RWPE1 (cell line): ENCODE measurements around the gene GADD45G.
A peak's percentile ranks its signal among the peaks of the same experiment; 100 is the strongest.

Experiments
- CTCF ChIA-PET: fragments of 350-600 bp; sonication (Branson Sonifier 250); formaldehyde crosslinking; extraction: SDS; loops from one replicate; lab custom pipeline; 2021; lab: Yijun Ruan, JAX
- POLR2A ChIA-PET: fragments of 400-600 bp; formaldehyde crosslinking; extraction: SDS; loops from one replicate; lab custom pipeline; 2020; ENCODE audit warnings: antibody characterized with exemption; ENCODE audit not compliant: low non-redundant PET; lab: Yijun Ruan, JAX
- DNase-seq: peaks from one replicate; pipeline ENCODE4 v3.0.0; 2012; ENCODE audit warnings: low spot score
- H3K27ac ChIP-seq: fragments of 450-650 bp; 2 replicates; pipeline ENCODE4 v1.5.1; 2017
- TF ChIP-seq, protein P1 (sequence below): fragments of 450-650 bp; conservative IDR thresholded peaks from 2 replicates; pipeline ENCODE4 v1.5.1; 2017; ENCODE audit warnings: low read depth, mild to moderate bottlenecking

The GADD45G gene

DNA sequence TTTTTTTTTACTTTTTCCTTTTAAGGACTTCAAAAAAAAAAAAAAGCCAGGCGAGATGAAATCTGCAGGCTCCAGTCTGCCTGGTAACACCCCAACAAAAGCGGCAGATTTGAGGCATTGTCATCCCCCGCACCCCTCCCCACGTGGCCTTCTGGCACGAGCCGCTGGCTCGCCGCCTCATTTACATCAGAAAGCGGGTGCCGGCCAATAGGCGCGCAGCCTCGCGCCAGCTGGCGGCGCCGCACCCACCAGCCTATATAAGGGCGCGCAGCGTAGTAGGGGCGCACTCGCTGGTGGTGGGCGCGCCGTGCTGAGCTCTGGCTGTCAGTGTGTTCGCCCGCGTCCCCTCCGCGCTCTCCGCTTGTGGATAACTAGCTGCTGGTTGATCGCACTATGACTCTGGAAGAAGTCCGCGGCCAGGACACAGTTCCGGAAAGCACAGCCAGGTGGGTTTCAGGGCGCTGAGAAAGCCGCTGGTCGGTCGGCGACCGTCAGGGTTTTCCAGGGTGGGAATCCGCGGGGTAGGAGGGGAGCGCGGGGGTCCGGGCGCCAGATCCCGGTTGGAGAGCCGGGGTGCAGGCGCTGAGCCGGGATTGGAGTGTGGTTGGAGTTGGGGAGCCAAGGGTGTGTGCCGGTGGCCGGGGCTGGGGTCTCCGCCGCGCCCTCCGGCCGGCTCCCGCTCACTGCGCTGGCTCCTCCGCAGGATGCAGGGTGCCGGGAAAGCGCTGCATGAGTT is at the start of gene GADD45G:
Gene GADD45G, plus strand, starts transcription at position 284 of the 736 bp plus-strand sequence. Its CDS starts 110 bp downstream, at position 394.
- TF ChIP-seq, protein P1, sequence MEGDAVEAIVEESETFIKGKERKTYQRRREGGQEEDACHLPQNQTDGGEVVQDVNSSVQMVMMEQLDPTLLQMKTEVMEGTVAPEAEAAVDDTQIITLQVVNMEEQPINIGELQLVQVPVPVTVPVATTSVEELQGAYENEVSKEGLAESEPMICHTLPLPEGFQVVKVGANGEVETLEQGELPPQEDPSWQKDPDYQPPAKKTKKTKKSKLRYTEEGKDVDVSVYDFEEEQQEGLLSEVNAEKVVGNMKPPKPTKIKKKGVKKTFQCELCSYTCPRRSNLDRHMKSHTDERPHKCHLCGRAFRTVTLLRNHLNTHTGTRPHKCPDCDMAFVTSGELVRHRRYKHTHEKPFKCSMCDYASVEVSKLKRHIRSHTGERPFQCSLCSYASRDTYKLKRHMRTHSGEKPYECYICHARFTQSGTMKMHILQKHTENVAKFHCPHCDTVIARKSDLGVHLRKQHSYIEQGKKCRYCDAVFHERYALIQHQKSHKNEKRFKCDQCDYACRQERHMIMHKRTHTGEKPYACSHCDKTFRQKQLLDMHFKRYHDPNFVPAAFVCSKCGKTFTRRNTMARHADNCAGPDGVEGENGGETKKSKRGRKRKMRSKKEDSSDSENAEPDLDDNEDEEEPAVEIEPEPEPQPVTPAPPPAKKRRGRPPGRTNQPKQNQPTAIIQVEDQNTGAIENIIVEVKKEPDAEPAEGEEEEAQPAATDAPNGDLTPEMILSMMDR, result no peak
- H3K27ac ChIP-seq, result peak within 1 kb of the TSS; percentile 50
- CTCF ChIA-PET, result interaction anchor here (0.6 to 5.8 kb wide), 5 partner anchors 11 to 577 kb away, joined by 3 to 116 read pairs (median 3); no protein-coding TSS in a partner anchor
- peak; percentile 93 for DNase-seq
- POLR2A ChIA-PET, result interaction anchor here (0.6 kb wide), 1 partner anchor 26 kb away, joined by 3 read pairs; no protein-coding TSS in a partner anchor

GRCh38 chr9:89555036-89555415 is 49.8 kb upstream of the GADD45G start:
- ChIA-PET POLR2A (no interaction called here), CTCF (no interaction called here)
- no peak for DNase-seq
- no peak overlapping the region for H3K27ac ChIP-seq
- TF ChIP-seq, protein P1, result no peak

- POLR2A ChIA-PET, result interaction anchor here (0.5 kb wide), 1 partner anchor 11 kb away, joined by 3 read pairs; no protein-coding TSS in a partner anchor
- peak overlapping the region; percentile 52 for H3K27ac ChIP-seq
Observed at GRCh38 chr9:89555451-89556375, 49.1 kb upstream of the GADD45G start.

DNA sequence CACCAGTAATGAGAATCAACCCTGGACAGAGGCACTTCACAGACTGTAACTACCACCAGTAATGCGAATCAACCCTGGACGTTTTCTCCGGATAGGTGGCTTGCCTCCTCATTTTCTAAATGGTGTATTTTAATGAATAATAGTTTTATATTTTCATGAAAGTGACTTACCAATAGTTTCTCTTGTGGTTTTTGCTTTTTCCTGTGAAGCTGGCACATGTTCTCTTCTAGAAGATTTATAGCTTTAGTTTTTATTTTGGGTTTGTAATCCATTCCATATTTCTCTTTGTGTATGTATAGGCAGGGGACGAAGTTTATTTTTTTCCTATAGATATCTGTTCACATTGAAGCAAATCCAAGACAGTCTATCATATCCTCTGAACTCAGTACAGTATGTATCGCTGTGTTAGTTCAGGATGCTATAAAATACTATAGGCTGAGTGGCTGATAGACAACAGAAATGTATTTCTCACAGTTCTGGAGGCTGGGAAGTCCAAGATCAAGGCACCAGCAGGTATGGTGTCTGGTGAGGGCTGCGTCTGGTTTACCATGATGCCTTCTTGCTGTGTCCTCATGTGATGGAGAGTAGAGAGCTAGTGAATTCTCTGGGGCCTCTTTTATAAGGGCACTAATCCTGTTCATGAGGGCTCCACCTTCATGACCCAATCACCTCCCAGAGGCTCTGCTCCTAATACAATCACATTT is 46.5 kb upstream of the GADD45G start:
- TF ChIP-seq, protein P1, result no peak
- CTCF ChIA-PET, result interaction anchor here (0.6 to 2.9 kb wide), 2 partner anchors 9 to 803 kb away, joined by 4 to 18 read pairs; no protein-coding TSS in a partner anchor
- POLR2A ChIA-PET, result no interaction called here
- no peak overlapping the region for H3K27ac ChIP-seq
- no peak for DNase-seq

More at GRCh38 chr9:89555451-89556375, 49.1 kb upstream of the GADD45G start:
- CTCF ChIA-PET, result interaction anchor here (0.9 to 1.0 kb wide), 2 partner anchors 9 to 11 kb away, joined by 4 to 5 read pairs; no protein-coding TSS in a partner anchor
- TF ChIP-seq, protein P1, result no peak
- no peak for DNase-seq

DNA sequence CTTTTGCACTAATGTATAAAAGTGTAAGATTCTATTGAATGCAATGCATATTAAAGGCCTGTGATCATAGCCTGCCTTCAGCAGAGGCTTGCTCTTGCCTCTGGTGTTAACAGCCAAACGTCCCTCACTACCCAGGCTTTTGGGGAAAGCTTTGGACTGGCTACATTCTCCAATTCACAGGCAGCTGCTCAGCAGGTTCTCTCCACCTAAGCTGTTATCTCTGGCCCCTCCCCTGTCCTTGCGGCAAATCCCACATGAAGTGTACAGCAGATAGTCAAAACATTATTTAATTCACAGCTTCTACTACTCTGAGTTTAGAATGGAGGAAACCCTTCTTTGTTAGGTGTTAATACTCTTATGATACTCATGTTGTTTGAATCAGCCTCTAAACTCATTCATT is 45.9 kb upstream of the GADD45G start:
- no peak for DNase-seq
- ChIA-PET POLR2A (no interaction called here), CTCF (interaction anchor here (0.6 to 2.9 kb wide), 3 partner anchors 10 to 393 kb away, joined by 3 to 18 read pairs (median 4); no protein-coding TSS in a partner anchor)
- TF ChIP-seq, protein P1, result no peak
- H3K27ac ChIP-seq, result no peak overlapping the region
